Endodermal cell (in vitro differentiated cells): ENCODE measurements around the gene NPY2R. TPM values are rescaled to one million over a fixed set of nuclear protein-coding genes. Genes with fewer than 3 reads are reported as not detected.

Source experiments
- DNase-seq: peaks from one replicate; pipeline ENCODE4 v3.0.0-alpha.2; 2017
- H3K27ac ChIP-seq: 2 replicates; pipeline ENCODE4 v1.5.1; 2013; ENCODE audit warnings: mild to moderate bottlenecking, low read depth, low read length, moderate library complexity
- H3K27me3 ChIP-seq: 2 replicates; pipeline ENCODE4 v1.6.1; 2013; ENCODE audit warnings: mild to moderate bottlenecking, low read length, moderate library complexity; ENCODE audit not compliant: insufficient read depth, control insufficient read depth, poor library complexity, severe bottlenecking
- H3K36me3 ChIP-seq: 2 replicates; pipeline ENCODE4 v1.7.0; 2013; ENCODE audit warnings: mild to moderate bottlenecking, low read length, moderate library complexity; ENCODE audit not compliant: control insufficient read depth, insufficient read depth
- H3K4me1 ChIP-seq: one replicate; pipeline ENCODE4 v1.7.0; 2013; ENCODE audit warnings: low read length; ENCODE audit not compliant: control insufficient read depth, insufficient read depth
- H3K4me3 ChIP-seq: 2 replicates; pipeline ENCODE4 v1.5.1; 2013; ENCODE audit warnings: mild to moderate bottlenecking, low read length, moderate library complexity
- H3K9ac ChIP-seq: 2 replicates; pipeline ENCODE4 v1.6.1; 2013; ENCODE audit warnings: mild to moderate bottlenecking, low read length, moderate library complexity; ENCODE audit not compliant: poor library complexity, severe bottlenecking; ENCODE audit errors: extremely low read depth
- H3K9me3 ChIP-seq: 2 replicates; pipeline ENCODE4 v1.6.1; 2013; ENCODE audit warnings: mild to moderate bottlenecking, low read length, moderate library complexity; ENCODE audit not compliant: control insufficient read depth
- H3K27ac Mint-ChIP-seq: 2 replicates; pipeline ENCODE4 v1.8.0; 2020; ENCODE audit warnings: mixed read lengths
- H3K27me3 Mint-ChIP-seq: 2 replicates; pipeline ENCODE4 v1.8.0; 2021; ENCODE audit warnings: mild to moderate bottlenecking, mixed read lengths; ENCODE audit not compliant: insufficient read depth
- H3K36me3 Mint-ChIP-seq: 2 replicates; pipeline ENCODE4 v1.8.0; 2020; ENCODE audit warnings: low read depth, mixed read lengths
- H3K4me1 Mint-ChIP-seq: 2 replicates; pipeline ENCODE4 v1.8.0; 2020; ENCODE audit warnings: mixed read lengths
- H3K4me3 Mint-ChIP-seq: 2 replicates; pipeline ENCODE4 v1.8.0; 2020; ENCODE audit warnings: mild to moderate bottlenecking, moderate library complexity, mixed read lengths
- H3K9me3 Mint-ChIP-seq: 2 replicates; pipeline ENCODE4 v1.8.0; 2020; ENCODE audit warnings: mild to moderate bottlenecking, mixed read lengths
- WGBS, 2 experiments: methylation state at CpG; one replicate each; pipeline versions ENCODE4 v1.1.5 to v1.1.7; 2013; ENCODE audit warnings: missing lambda C conversion rate in 2 of 2, mixed read lengths in 1 of 2; ENCODE audit not compliant: insufficient coverage in 1 of 2, insufficient read length in 1 of 2; 5-methylcytosine and 5-hydroxymethylcytosine counted together
- total RNA-seq, 2 donors: library from RNA; stranded (reverse); fragmentation: NEBNext Ultra II Directional in 1 of 2; extraction: Animal tissue kit (Norgen Biotek cat#: 25700) in 1 of 2; gene quantifications; 2 replicates in 1 of 2; 3 replicates in 1 of 2; pipeline ENCODE4 v1.2.1, GENCODE V29; 2021
- TF ChIP-seq, protein P1 (sequence below): fragments of 200-600 bp; sonication (generic); conservative IDR thresholded peaks from 2 replicates; pipeline ENCODE4 v1.5.0; 2021; ENCODE audit warnings: antibody characterized with exemption, mild to moderate bottlenecking

The NPY2R gene
- total RNA-seq, 2 donors from 2014 or later, result not detected

DNA sequence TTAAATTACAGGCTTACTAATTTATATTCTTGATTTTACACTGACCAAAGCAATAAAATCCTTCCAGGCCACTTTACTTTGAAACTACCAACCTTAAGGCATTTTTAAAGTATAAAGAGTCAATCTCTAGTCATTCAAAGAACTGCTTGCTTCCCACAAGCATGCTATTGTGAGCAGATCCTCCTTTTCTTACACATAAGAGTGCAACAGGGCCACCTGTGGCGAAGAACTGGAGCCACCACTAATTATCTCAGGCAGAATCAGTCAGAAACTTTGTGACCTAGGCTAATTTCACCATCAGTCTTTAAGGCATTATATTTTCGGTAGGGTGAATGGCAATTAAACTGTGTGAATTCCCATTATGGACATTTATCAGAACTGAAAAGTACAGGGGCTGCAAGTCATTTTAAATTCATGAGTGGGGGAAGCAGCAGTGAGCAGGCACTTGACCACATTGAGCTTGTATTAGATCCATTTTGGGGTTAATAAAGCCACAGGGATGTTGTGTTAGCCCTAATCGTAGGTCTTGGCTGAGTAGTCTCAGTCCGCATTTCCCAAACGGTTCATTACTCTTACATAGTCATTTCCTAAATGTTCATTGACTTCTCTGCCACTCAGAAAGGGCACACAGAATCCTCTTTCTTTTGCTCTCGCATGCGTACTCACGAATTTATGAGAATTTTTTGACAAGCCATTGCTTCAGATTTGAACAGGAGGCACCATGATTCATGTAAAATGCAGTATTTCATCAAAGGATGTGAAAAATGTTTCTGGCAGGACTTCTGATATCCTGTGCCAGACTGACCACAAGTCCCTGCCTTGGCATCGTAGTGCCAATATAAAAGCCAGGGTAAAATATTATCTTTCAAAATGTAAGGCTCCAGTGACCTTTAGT lies 39.8 kb downstream of the NPY2R start:
- Mint-ChIP-seq H3K4me3 (no peak overlapping the region), H3K9me3 (no peaks in the 10 kb centered on the region), H3K36me3 (no peaks in the 10 kb centered on the region), H3K4me1 (peaks cover 15% of the 10 kb centered on the region), H3K27ac (no peak overlapping the region), H3K27me3 (no peaks in the 10 kb centered on the region)
- Histone ChIP-seq H3K4me1 (peaks cover 6% of the 10 kb centered on the region), H3K27ac (no peak overlapping the region), H3K9ac (no peak overlapping the region), H3K9me3 (no peaks in the 10 kb centered on the region), H3K36me3 (no peaks in the 10 kb centered on the region), H3K4me3 (no peak overlapping the region), H3K27me3 (no peaks in the 10 kb centered on the region)
- WGBS, 2 experiments, result 57 to 80% methylated on average over 5 to 9 of the region's 9 CpGs
- peak; percentile 58 for DNase-seq
- TF ChIP-seq, protein P1, sequence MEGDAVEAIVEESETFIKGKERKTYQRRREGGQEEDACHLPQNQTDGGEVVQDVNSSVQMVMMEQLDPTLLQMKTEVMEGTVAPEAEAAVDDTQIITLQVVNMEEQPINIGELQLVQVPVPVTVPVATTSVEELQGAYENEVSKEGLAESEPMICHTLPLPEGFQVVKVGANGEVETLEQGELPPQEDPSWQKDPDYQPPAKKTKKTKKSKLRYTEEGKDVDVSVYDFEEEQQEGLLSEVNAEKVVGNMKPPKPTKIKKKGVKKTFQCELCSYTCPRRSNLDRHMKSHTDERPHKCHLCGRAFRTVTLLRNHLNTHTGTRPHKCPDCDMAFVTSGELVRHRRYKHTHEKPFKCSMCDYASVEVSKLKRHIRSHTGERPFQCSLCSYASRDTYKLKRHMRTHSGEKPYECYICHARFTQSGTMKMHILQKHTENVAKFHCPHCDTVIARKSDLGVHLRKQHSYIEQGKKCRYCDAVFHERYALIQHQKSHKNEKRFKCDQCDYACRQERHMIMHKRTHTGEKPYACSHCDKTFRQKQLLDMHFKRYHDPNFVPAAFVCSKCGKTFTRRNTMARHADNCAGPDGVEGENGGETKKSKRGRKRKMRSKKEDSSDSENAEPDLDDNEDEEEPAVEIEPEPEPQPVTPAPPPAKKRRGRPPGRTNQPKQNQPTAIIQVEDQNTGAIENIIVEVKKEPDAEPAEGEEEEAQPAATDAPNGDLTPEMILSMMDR, result peak; percentile 28

DNA sequence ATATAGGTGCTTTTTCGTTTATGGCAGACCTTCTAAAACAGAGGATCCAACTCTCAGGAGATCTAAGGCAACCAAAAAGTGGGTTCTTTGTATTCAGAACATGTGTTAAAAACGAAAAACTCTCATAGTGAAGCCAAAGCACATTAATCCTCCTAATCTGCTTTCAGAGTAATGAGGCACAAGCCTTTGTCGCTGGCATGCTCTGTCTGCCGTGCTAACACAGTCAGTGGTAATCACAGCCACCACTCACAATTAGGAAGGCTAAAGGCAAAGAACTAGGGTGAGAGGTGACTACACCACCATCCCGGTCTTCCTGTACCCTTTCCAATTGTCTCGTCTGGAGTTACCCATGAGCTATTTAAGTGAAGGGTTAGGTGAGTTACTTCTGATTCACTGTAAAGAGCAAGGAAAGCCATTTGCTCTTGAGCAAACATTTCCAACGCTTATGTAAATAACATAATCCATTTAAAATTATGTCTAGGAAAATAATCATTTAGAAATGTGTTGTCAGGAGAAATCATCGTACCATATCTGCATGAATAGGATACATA lies 40.7 kb downstream of the NPY2R start:
- no peak for DNase-seq
- Histone ChIP-seq H3K4me3 (no peak overlapping the region), H3K36me3 (no peaks in the 10 kb centered on the region), H3K9ac (no peak overlapping the region), H3K27ac (no peak overlapping the region), H3K27me3 (no peaks in the 10 kb centered on the region), H3K9me3 (no peaks in the 10 kb centered on the region), H3K4me1 (peaks cover 6% of the 10 kb centered on the region)
- H3K4me3 Mint-ChIP-seq, result no peak overlapping the region
- TF ChIP-seq, protein P1, result no peak
- 60 to 75% methylated on average over 3 to 8 of the region's 8 CpGs for WGBS, 2 experiments
- no peaks in the 10 kb centered on the region for H3K36me3 Mint-ChIP-seq
- H3K9me3 Mint-ChIP-seq, result no peaks in the 10 kb centered on the region
- no peak overlapping the region for H3K27ac Mint-ChIP-seq
- H3K4me1 Mint-ChIP-seq, result peaks cover 15% of the 10 kb centered on the region
- no peaks in the 10 kb centered on the region for H3K27me3 Mint-ChIP-seq

DNA sequence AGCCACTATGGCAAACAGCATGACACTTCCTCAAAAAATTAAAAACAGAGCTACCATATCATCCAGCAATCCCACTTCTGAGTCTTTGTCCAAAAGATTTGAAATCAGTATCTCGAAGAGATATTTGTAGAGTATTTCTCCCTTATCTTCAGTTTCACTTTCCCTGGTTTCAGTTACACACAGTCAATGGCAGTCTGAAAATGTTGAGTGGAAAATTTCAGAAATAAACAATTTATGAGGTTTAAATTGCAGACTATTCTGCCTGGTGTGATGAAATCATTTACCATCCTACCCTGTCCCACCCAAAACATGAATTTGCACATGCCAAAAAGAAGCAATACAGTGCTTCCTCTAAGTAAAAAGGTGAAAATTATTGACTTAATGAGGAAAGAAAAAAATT lies 43.9 kb downstream of the NPY2R start:
- Mint-ChIP-seq H3K27ac (no peak overlapping the region), H3K4me3 (no peak overlapping the region), H3K36me3 (no peaks in the 10 kb centered on the region), H3K9me3 (no peaks in the 10 kb centered on the region), H3K27me3 (no peaks in the 10 kb centered on the region), H3K4me1 (peaks cover 15% of the 10 kb centered on the region)
- TF ChIP-seq, protein P1, result no peak
- H3K9me3 ChIP-seq, result no peaks in the 10 kb centered on the region
- H3K27me3 ChIP-seq, result no peaks in the 10 kb centered on the region
- H3K27ac ChIP-seq, result no peak overlapping the region
- no peak overlapping the region for H3K4me3 ChIP-seq
- no peaks in the 10 kb centered on the region for H3K36me3 ChIP-seq
- 71% methylated on average over 1 of the region's 1 CpG; no CpG with 5 or more reads in 1 of the 2 experiments for WGBS, 2 experiments
- DNase-seq, result no peak
- peaks cover 6% of the 10 kb centered on the region for H3K4me1 ChIP-seq
- H3K9ac ChIP-seq, result no peak overlapping the region
